ENCODE results near the gene PCDH15.

DNA sequence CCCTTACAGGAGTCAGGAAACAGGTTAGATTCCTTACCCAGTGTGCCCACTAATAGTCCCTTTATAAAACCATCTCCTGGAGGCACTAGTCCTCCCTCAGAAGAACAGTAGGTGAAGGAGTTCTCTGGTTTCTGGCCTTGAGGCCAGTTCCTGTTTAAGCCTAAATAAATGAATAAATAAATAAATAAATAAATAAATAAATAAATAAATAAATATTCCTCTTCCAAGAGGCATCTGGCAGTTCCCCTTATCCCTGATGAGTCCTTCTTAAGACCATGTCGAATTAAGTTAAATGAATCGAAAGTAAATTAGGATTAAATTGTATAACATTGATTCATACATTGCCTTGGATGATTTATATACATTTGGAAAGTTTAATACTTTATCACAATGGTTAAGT, 223.3 kb downstream of the PCDH15 start:
- TF ChIP-seq, protein P1, sequence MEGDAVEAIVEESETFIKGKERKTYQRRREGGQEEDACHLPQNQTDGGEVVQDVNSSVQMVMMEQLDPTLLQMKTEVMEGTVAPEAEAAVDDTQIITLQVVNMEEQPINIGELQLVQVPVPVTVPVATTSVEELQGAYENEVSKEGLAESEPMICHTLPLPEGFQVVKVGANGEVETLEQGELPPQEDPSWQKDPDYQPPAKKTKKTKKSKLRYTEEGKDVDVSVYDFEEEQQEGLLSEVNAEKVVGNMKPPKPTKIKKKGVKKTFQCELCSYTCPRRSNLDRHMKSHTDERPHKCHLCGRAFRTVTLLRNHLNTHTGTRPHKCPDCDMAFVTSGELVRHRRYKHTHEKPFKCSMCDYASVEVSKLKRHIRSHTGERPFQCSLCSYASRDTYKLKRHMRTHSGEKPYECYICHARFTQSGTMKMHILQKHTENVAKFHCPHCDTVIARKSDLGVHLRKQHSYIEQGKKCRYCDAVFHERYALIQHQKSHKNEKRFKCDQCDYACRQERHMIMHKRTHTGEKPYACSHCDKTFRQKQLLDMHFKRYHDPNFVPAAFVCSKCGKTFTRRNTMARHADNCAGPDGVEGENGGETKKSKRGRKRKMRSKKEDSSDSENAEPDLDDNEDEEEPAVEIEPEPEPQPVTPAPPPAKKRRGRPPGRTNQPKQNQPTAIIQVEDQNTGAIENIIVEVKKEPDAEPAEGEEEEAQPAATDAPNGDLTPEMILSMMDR (IDR thresholded peaks at IDR 0.05): no peak
- no peak for TF ChIP-seq POLR2A (IDR thresholded peaks at IDR 0.05)

All from esophagus squamous epithelium (tissue), 4 donors.